Keratinocyte (primary cell): ENCODE results near the gene EXOC8.

ENCODE experiments used
- EZH2 ChIP-seq: IDR thresholded peaks from one replicate; pipeline ENCODE4 v1.6.1; 2012; ENCODE audit warnings: inconsistent platforms, mild to moderate bottlenecking, low read length, moderate library complexity
- TF ChIP-seq, protein P1 (sequence below), 3 experiments: IDR thresholded peaks in 1 of 3; conservative IDR thresholded peaks in 1 of 3; optimal IDR thresholded peaks in 1 of 3; 2 replicates in 2 of 3; 3 replicates in 1 of 3; pipeline versions ENCODE3 to v1.5.1; 2011; ENCODE audit warnings: low read length in 3 of 3, mild to moderate bottlenecking in 3 of 3, moderate library complexity in 2 of 3, control low read depth in 1 of 3, inconsistent platforms in 1 of 3; ENCODE audit not compliant: insufficient read depth in 2 of 3; ENCODE audit errors: extremely low read depth in 1 of 3

DNA sequence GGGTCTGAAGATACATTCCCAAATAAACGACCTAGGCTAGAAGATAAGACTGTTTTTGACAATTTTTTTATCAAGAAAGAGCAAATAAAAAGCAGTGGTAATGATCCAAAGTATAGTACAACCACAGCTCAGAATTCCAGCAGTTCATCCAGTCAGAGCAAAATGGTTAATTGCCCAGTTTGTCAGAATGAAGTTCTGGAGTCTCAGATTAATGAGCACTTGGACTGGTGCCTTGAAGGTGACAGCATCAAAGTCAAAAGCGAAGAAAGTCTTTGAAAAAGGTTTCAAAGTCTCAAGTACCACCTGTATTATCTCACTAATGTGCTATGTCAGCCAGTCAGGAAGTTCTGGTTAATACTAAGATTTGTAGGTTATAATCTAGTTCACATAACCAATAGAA is 15.4 kb upstream of the EXOC8 start:
- no peak for TF ChIP-seq EZH2
- TF ChIP-seq, protein P1, sequence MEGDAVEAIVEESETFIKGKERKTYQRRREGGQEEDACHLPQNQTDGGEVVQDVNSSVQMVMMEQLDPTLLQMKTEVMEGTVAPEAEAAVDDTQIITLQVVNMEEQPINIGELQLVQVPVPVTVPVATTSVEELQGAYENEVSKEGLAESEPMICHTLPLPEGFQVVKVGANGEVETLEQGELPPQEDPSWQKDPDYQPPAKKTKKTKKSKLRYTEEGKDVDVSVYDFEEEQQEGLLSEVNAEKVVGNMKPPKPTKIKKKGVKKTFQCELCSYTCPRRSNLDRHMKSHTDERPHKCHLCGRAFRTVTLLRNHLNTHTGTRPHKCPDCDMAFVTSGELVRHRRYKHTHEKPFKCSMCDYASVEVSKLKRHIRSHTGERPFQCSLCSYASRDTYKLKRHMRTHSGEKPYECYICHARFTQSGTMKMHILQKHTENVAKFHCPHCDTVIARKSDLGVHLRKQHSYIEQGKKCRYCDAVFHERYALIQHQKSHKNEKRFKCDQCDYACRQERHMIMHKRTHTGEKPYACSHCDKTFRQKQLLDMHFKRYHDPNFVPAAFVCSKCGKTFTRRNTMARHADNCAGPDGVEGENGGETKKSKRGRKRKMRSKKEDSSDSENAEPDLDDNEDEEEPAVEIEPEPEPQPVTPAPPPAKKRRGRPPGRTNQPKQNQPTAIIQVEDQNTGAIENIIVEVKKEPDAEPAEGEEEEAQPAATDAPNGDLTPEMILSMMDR (optimal IDR thresholded peaks at IDR 0.05 in 1 of 3, IDR thresholded peaks at IDR 0.05 in 1 of 3, conservative IDR thresholded peaks at IDR 0.05 in 1 of 3; ENCODE audit: extremely low read depth in 1 of 3, insufficient read depth in 2 of 3, low read length in 3 of 3) = no peak
